Activated CD8-positive, alpha-beta T cell treated with anti-CD3 and anti-CD28 coated beads, Interleukin-2, amount 10 ng/mL, durations not matched to agents 7 days and 5 days (primary cell): Measurements from ENCODE around the gene KCNT2. TPM values are rescaled to one million over a fixed set of nuclear protein-coding genes. Genes with fewer than 3 reads are reported as not detected.

ENCODE experiments used
- ATAC-seq: fragments of 150-1000 bp; cut with Tn5 transposase; one replicate; pipeline ENCODE4 v1.10.0; 2021; ENCODE audit warnings: moderate library complexity
- CTCF ChIA-PET: fragments of 350-600 bp; sonication (Branson Sonifier 250); formaldehyde crosslinking; loops from one replicate; lab custom pipeline; 2021; ENCODE audit warnings: antibody characterized with exemption; lab: Charles Lee
- POLR2A ChIA-PET: fragments of 350-600 bp; sonication (Branson Sonifier 250); formaldehyde crosslinking; loops from one replicate; lab custom pipeline; 2021; ENCODE audit warnings: antibody characterized with exemption; lab: Charles Lee
- DNase-seq: peaks from one replicate; pipeline ENCODE4 v3.0.0-alpha.2; 2020
- H3K27ac Mint-ChIP-seq: one replicate; pipeline ENCODE4 v1.8.0; 2021; ENCODE audit warnings: mild to moderate bottlenecking, mixed read lengths
- H3K27me3 Mint-ChIP-seq: one replicate; pipeline ENCODE4 v1.8.0; 2021; ENCODE audit warnings: low read depth, mixed read lengths
- H3K36me3 Mint-ChIP-seq: one replicate; pipeline ENCODE4 v1.8.0; 2021; ENCODE audit warnings: low read depth, mixed read lengths
- H3K4me1 Mint-ChIP-seq: one replicate; pipeline ENCODE4 v1.8.0; 2021; ENCODE audit warnings: low read depth, mixed read lengths
- H3K4me3 Mint-ChIP-seq: one replicate; pipeline ENCODE4 v1.8.0; 2021; ENCODE audit warnings: mild to moderate bottlenecking, mixed read lengths
- H3K9me3 Mint-ChIP-seq: one replicate; pipeline ENCODE4 v1.8.0; 2022; ENCODE audit warnings: mixed read lengths; ENCODE audit not compliant: insufficient read depth
- total RNA-seq, 2 experiments: library from RNA; stranded (reverse); gene quantifications; one replicate each; pipeline ENCODE4 v1.2.3, GENCODE V29; 2021

KCNT2 gene
- total RNA-seq, 2 experiments from 2014 or later, result not detected

- ATAC-seq, result no peak
- Mint-ChIP-seq H3K27ac (no peak overlapping the region), H3K36me3 (no peaks in the 10 kb centered on the region), H3K4me3 (no peak overlapping the region), H3K4me1 (no peaks in the 10 kb centered on the region), H3K27me3 (no peaks in the 10 kb centered on the region), H3K9me3 (no peaks in the 10 kb centered on the region)
- ChIA-PET POLR2A (no interaction called here), CTCF (no interaction called here)
- DNase-seq, result no peak
Observed at GRCh38 chr1:196437671-196438070, 170.6 kb downstream of the KCNT2 start.

DNA sequence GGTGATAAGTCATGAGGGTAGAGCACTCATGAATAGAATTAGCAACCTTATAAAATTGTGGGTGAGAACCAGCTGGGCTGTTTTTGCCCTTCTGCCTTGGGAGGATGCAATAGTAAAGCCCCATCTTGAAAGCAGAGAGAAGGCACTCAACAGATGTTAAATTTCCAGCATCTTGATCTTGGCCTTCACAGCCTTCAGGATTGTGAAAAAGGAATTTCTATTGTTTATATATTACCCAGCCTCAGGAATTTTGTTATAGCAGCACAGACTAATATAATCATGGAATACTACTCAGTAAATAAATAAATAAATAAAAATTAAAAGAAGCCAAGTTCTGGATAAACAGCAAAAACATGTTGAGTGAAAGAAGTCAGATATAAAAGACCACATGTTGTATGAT, 175.2 kb downstream of the KCNT2 start:
- POLR2A ChIA-PET, result no interaction called here
- Mint-ChIP-seq H3K36me3 (no peaks in the 10 kb centered on the region), H3K9me3 (no peaks in the 10 kb centered on the region), H3K4me1 (no peaks in the 10 kb centered on the region), H3K4me3 (no peak overlapping the region), H3K27ac (no peak overlapping the region), H3K27me3 (no peaks in the 10 kb centered on the region)
- ATAC-seq (no peak), DNase-seq (no peak)
- CTCF ChIA-PET, result no interaction called here

- Mint-ChIP-seq H3K27ac (no peak overlapping the region), H3K36me3 (no peaks in the 10 kb centered on the region), H3K9me3 (no peaks in the 10 kb centered on the region), H3K4me3 (no peak overlapping the region), H3K4me1 (no peaks in the 10 kb centered on the region), H3K27me3 (no peaks in the 10 kb centered on the region)
- ChIA-PET CTCF (no interaction called here), POLR2A (no interaction called here)
- no peak for ATAC-seq
- no peak for DNase-seq
Observed at GRCh38 chr1:196427976-196428734, 180.1 kb downstream of the KCNT2 start.

GRCh38 chr1:196425513-196425912, 182.7 kb downstream of the KCNT2 start:
- H3K9me3 Mint-ChIP-seq, result no peaks in the 10 kb centered on the region
- CTCF ChIA-PET, result no interaction called here
- no peak overlapping the region for H3K4me3 Mint-ChIP-seq

GRCh38 chr1:196423612-196424011, 184.6 kb downstream of the KCNT2 start:
- POLR2A ChIA-PET, result no interaction called here
- Mint-ChIP-seq H3K9me3 (no peaks in the 10 kb centered on the region), H3K27me3 (no peaks in the 10 kb centered on the region), H3K4me3 (no peak overlapping the region), H3K4me1 (no peaks in the 10 kb centered on the region), H3K36me3 (no peaks in the 10 kb centered on the region), H3K27ac (no peak overlapping the region)
- CTCF ChIA-PET, result no interaction called here
- ATAC-seq (no peak), DNase-seq (no peak)

More at GRCh38 chr1:196425513-196425912, 182.7 kb downstream of the KCNT2 start:
- H3K27ac Mint-ChIP-seq, result no peak overlapping the region
- ATAC-seq (no peak), DNase-seq (no peak)
- no peaks in the 10 kb centered on the region for H3K4me1 Mint-ChIP-seq
- no peaks in the 10 kb centered on the region for H3K36me3 Mint-ChIP-seq
- POLR2A ChIA-PET, result no interaction called here
- no peaks in the 10 kb centered on the region for H3K27me3 Mint-ChIP-seq

GRCh38 chr1:196418772-196419171, 189.5 kb downstream of the KCNT2 start:
- DNase-seq, result no peak
- POLR2A ChIA-PET, result no interaction called here
- H3K4me1 Mint-ChIP-seq, result no peaks in the 10 kb centered on the region
- no peaks in the 10 kb centered on the region for H3K9me3 Mint-ChIP-seq
- no peaks in the 10 kb centered on the region for H3K27me3 Mint-ChIP-seq
- CTCF ChIA-PET, result no interaction called here
- H3K36me3 Mint-ChIP-seq, result no peaks in the 10 kb centered on the region
- H3K4me3 Mint-ChIP-seq, result no peak overlapping the region
- H3K27ac Mint-ChIP-seq, result no peak overlapping the region
- no peak for ATAC-seq

- Mint-ChIP-seq H3K36me3 (no peaks in the 10 kb centered on the region), H3K27me3 (no peaks in the 10 kb centered on the region), H3K4me3 (no peak overlapping the region), H3K9me3 (no peaks in the 10 kb centered on the region), H3K27ac (no peak overlapping the region), H3K4me1 (no peaks in the 10 kb centered on the region)
- ATAC-seq (no peak), DNase-seq (no peak)
- CTCF ChIA-PET, result no interaction called here
- POLR2A ChIA-PET, result no interaction called here
Observed at GRCh38 chr1:196415978-196416377, 192.3 kb downstream of the KCNT2 start.

GRCh38 chr1:196412326-196412725, 195.9 kb downstream of the KCNT2 start:
- H3K4me1 Mint-ChIP-seq, result no peaks in the 10 kb centered on the region
- ATAC-seq (no peak), DNase-seq (no peak)
- no peaks in the 10 kb centered on the region for H3K36me3 Mint-ChIP-seq
- no peak overlapping the region for H3K4me3 Mint-ChIP-seq
- no peaks in the 10 kb centered on the region for H3K9me3 Mint-ChIP-seq
- CTCF ChIA-PET, result no interaction called here
- no peak overlapping the region for H3K27ac Mint-ChIP-seq
- no peaks in the 10 kb centered on the region for H3K27me3 Mint-ChIP-seq
- POLR2A ChIA-PET, result no interaction called here

DNA sequence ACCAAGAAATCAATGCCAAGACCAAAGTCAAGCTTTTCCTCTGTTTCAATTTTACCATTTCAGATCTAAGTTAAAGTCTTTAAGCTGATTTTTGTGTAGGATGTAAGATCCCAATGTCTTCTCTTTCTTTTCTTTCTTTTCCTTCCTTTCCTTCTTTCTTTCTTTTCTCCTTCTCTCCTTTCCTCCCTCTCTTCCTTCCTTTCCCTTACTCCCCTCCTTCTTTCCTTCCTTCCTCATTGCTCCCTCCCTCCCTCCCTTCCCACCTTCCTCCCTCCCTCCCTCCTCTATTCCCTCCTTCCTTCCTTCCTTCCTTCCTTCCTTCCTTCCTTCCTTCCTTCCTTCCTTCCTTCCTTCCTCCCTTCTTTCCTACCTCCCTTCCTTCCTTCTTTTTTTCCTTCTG, 197.5 kb downstream of the KCNT2 start:
- no peaks in the 10 kb centered on the region for H3K4me1 Mint-ChIP-seq
- POLR2A ChIA-PET, result no interaction called here
- no peaks in the 10 kb centered on the region for H3K9me3 Mint-ChIP-seq
- H3K27me3 Mint-ChIP-seq, result no peaks in the 10 kb centered on the region
- H3K4me3 Mint-ChIP-seq, result no peak overlapping the region
- no peaks in the 10 kb centered on the region for H3K36me3 Mint-ChIP-seq
- no peak for DNase-seq
- no peak overlapping the region for H3K27ac Mint-ChIP-seq
- ATAC-seq, result no peak
- CTCF ChIA-PET, result no interaction called here

GRCh38 chr1:196409586-196409985, 198.7 kb downstream of the KCNT2 start:
- H3K27ac Mint-ChIP-seq, result no peak overlapping the region
- H3K4me1 Mint-ChIP-seq, result no peaks in the 10 kb centered on the region
- no peaks in the 10 kb centered on the region for H3K9me3 Mint-ChIP-seq
- no peak for ATAC-seq
- H3K27me3 Mint-ChIP-seq, result no peaks in the 10 kb centered on the region
- H3K36me3 Mint-ChIP-seq, result no peaks in the 10 kb centered on the region
- CTCF ChIA-PET, result no interaction called here
- POLR2A ChIA-PET, result no interaction called here
- H3K4me3 Mint-ChIP-seq, result no peak overlapping the region
- DNase-seq, result no peak

DNA sequence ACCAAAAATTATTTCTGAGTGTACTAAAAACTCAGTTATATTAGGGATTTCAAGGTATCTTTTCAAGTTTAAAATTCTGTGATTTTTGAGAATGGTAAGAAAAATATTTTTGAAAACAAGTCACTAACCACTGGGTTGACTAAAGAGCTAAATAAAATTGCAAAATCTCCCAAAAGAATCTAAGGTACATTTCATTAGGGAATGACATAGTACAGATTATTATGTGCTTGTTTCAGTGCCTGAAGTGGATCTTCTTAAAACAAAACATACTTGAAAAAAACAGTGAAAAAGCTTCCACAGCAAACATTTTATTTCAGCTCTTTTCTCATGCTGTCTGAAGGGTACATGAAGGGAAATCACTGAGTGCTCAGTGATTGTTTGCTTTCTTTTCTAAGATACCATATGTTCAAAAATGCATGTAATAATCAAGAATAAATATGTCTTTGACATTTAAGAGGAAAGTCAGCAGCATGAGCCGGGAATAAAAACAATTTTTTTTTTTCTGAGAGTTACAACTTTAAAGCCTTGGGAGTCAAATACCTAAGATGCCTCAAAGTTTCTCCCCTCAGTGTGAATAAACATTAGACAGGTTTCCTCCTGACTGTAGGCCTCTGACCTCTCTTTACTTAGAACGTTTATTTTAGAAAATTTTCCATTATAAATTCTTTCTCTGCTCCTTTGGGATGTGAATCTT, 200.7 kb downstream of the KCNT2 start:
- Mint-ChIP-seq H3K27me3 (no peaks in the 10 kb centered on the region), H3K36me3 (no peaks in the 10 kb centered on the region), H3K4me1 (no peaks in the 10 kb centered on the region), H3K27ac (no peak overlapping the region), H3K9me3 (no peaks in the 10 kb centered on the region), H3K4me3 (no peak overlapping the region)
- DNase-seq, result no peak
- ChIA-PET CTCF (no interaction called here), POLR2A (interaction anchor here (0.6 kb wide), 1 partner anchor 23 kb away, joined by 4 read pairs; no protein-coding TSS in a partner anchor)
- ATAC-seq, result no peak

DNA sequence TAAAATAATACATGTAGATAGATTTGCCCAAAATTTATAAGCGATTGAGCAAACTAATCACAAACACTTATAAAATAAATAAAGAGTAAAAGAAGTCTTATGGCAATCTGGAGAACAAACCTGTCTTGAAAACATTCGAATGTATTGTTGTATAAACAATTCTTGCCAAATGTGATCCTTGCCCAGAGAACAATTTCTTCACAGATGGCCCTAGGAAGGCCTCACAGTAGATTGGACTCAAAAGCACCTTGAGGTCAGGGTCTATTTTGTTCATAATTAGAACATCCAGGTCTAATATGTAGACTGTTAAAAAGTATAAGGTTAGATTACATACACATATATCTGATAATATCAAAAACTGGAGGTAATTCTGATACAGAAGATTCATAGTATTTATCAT, 202.4 kb downstream of the KCNT2 start:
- CTCF ChIA-PET, result no interaction called here
- Mint-ChIP-seq H3K27ac (no peak overlapping the region), H3K4me1 (no peaks in the 10 kb centered on the region), H3K9me3 (no peaks in the 10 kb centered on the region), H3K27me3 (no peaks in the 10 kb centered on the region), H3K4me3 (no peak overlapping the region), H3K36me3 (no peaks in the 10 kb centered on the region)
- no peak for ATAC-seq
- POLR2A ChIA-PET, result no interaction called here
- no peak for DNase-seq
